ENCODE data around the gene SLC6A11.

DNA sequence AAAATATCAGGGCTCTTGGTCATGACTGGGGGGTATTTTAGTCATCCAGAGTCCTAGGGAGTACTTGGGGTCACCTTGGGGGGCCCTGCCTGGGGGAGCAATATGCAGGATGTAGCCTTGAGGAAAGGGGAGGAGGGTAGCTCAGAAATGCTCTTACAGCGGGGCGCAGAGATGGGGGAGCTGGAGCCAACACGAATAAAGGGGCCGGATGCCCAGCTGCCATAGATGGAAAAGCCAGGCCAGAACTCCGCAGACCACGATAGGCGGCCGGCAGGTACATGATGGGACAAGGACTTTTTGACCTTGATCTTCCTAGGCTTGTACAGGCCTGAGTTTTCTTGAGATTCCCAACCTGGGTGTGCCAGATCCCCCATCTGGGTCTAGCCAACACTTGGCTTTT is 128.8 kb downstream of the SLC6A11 start:
- TF ChIP-seq POLR2A (IDR thresholded peaks at IDR 0.05; ENCODE audit: low read depth, low read length) (no peak), TAF1 (IDR thresholded peaks at IDR 0.05; ENCODE audit: borderline replicate concordance, low read depth, low read length) (no peak), POLR2AphosphoS5 (IDR thresholded peaks at IDR 0.05; ENCODE audit: low read depth, low read length) (no peak)

Data from GM12892 (cell line).